GM13977 (cell line): Measurements from ENCODE around the gene PPP2R2B.

Source experiments
- DNase-seq: peaks from one replicate; pipeline ENCODE4 v3.0.0; 2012; ENCODE audit warnings: low spot score
- in situ Hi-C: fragments of 300-500 bp; cut with MboI; formaldehyde crosslinking; loops from one replicate; pipeline ENCODE4 v1.12.0; 2022; ENCODE audit warnings: low sequenced_read_pairs, low pct_unique_long_range_greater_than_20kb, mixed read lengths, inconsistent platforms; ENCODE audit not compliant: unreplicated experiment
- TF ChIP-seq, protein P1 (sequence below): IDR thresholded peaks from 2 replicates; pipeline ENCODE4 v1.5.1; 2012; ENCODE audit warnings: mild to moderate bottlenecking, control low read depth; ENCODE audit not compliant: insufficient read depth; ENCODE audit errors: extremely low read depth, missing control alignments

Gene PPP2R2B

DNA sequence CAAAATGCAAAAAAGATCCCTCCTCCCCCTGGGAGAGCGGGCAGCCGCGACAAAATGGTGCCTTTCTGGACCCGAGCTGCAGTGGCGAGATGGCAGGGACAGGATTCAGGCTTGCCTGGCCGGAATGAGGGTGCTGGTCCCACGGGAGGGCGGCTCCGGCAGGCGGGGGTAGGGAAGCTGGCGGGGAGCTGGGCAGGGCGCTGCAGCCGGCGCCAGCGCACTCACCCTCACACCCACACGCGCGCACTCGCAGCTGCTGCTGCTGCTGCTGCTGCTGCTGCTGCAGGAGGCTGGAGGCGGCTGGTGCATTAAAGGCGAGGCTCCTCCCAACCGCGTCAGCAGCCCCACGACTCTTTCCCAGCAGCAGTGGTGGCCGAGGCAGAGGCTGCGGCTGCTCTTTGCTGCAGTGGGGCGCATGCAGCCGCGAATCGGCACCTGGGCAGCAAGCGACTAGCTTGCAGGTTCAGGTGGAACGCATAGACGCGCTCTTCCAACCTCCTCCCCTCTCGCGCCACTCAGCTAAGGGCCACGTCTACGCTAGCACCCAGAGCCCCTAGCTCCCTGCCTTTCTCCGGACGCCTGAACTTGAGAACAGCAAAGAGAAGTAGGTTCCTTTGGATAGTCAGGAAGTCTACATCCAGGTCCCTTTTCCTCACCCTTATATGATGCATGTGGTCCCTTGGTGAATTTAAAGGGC lies at the start of gene PPP2R2B:
Gene PPP2R2B, minus strand, starts transcription at position 282 of the 697 bp plus-strand sequence.
- DNase-seq, result peak; percentile 28
- TF ChIP-seq, protein P1, sequence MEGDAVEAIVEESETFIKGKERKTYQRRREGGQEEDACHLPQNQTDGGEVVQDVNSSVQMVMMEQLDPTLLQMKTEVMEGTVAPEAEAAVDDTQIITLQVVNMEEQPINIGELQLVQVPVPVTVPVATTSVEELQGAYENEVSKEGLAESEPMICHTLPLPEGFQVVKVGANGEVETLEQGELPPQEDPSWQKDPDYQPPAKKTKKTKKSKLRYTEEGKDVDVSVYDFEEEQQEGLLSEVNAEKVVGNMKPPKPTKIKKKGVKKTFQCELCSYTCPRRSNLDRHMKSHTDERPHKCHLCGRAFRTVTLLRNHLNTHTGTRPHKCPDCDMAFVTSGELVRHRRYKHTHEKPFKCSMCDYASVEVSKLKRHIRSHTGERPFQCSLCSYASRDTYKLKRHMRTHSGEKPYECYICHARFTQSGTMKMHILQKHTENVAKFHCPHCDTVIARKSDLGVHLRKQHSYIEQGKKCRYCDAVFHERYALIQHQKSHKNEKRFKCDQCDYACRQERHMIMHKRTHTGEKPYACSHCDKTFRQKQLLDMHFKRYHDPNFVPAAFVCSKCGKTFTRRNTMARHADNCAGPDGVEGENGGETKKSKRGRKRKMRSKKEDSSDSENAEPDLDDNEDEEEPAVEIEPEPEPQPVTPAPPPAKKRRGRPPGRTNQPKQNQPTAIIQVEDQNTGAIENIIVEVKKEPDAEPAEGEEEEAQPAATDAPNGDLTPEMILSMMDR, result no peak
- in situ Hi-C loops, result no loop called here

DNA sequence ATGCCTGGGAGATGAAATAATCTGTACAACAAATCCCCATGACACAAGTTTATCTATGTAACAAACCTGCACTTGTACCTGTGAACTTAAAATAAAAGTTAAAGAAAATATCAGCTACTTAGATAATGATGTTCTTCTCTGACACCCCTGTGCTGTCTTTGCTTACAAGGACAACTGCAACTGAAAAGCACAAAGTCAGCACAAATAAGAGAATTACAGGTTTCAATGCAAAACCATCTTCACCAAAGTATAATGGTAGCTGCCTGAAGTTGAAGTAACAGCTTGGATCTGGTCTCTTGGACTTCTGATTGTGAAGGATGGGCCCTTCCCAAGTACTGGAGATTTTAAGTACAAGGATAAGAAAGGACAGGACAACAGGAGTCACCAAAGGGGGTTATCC lies 45.6 kb upstream of the PPP2R2B start:
- TF ChIP-seq, protein P1, result no peak
- DNase-seq, result no peak
- in situ Hi-C loops, result no loop called here

DNA sequence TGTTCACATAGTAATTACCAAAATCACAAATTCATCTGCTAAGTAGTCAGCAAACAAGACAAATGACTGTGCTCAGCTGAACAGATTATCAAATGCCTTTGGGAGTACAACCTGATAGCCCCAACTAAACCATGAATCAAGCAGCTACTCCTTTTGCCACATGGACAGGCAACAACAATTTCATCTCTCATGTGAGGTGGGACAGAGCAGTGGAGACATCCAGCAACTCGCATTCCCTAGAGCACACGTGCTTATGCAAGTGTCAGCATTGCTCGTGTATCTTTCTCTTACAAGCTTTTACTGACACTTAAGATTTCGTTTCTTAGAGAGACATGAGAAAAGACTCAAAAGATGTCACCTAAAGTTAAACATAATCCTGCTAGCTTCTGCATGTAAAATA lies 42.7 kb upstream of the PPP2R2B start:
- in situ Hi-C loops, result no loop called here
- TF ChIP-seq, protein P1, result no peak
- no peak for DNase-seq

DNA sequence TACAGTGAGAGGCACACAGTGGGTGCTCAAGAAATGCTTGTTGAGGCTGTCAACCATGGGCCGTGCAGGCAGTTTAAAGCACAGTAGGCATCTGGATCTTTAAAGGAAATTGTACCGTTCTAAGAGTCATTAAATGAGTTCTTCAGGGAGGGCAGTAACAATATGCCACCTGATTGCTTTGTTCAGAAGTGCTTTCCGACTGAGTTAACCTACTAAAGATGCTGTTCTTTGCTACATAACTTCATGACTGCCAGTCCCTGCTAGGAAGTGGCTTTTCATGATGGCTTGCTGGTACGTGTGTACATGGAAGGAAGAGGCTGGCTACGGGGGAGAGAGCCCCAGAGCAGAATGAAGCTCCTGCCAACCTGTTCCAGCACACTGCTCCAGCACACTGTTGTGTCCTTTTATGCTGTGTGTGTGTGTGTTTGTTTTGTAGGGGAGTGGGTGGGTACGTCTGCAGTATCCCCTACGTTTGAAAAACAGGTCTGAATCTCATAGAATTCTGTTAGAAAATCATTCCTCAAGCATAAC lies 41.9 kb upstream of the PPP2R2B start:
- TF ChIP-seq, protein P1, result no peak
- DNase-seq, result no peak
- in situ Hi-C loops, result no loop called here

DNA sequence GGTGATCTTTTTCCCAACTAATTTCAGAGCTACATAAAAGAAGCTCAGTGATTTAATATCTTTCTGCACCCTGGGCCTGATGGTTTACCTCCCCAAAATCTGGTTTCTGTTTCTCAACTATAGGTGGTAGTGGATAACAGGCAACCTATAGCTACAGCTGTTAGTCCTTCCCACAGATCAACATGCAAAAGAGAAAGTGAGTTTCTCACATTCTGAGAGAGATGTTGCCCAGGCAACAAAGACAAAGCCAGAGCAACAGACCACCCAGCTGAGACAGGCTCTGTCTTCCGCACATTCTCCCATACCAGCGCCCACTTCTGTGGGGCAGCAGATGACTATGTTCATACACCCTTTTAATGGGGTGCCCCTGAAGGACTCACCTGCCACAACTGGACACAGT lies 40.7 kb upstream of the PPP2R2B start:
- in situ Hi-C loops, result no loop called here
- DNase-seq, result no peak
- TF ChIP-seq, protein P1, result no peak

DNA sequence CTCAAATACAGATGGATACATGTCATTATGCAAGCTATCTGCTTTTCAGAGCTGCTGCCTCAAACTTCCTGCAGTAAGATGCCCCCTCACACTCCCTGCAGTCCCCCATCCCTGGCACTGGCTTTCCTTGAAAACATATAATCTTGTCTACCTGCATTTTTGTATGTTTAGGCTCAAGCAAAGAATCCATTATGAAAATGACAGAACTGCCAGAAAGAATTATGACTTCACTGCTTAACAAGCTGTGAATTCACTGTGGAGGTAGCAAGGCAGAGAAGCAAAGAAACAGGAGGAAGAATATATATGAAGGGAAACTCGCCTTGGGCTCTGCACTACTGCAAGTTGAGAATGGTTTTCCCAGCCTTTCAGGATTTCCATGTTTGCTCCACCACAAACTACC lies 39.4 kb upstream of the PPP2R2B start:
- TF ChIP-seq, protein P1, result no peak
- in situ Hi-C loops, result no loop called here
- DNase-seq, result no peak

DNA sequence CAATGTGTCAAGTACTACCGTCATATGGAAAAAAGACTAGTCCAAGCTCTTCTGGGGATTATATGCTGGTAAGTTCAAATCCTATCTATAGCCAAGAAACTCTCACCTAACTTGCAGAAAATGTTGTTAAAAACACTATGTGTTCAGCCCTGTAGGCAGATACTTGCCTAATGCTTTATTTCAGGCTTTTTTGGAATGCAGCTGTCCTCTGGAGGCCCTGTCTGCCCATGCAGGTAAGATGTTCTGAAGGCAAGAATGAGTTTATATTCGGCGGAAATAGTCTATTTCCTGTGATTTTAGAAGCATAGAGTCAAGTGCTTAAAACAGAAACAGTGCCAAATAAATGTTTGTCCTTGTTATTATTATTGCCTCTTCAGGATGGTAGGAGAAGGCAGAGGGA lies 34.3 kb upstream of the PPP2R2B start:
- TF ChIP-seq, protein P1, result no peak
- no peak for DNase-seq
- in situ Hi-C loops, result no loop called here
